ENCODE results near the gene TAS2R30. TPM values are rescaled to one million over a fixed set of nuclear protein-coding genes. Genes with fewer than 3 reads are reported as not detected.

Gene TAS2R30
- total RNA-seq, 1 donor from 2014 or later: 15.7 TPM

GRCh38 chr12:11171969-11172675, 37.7 kb upstream of the TAS2R30 start:
- Histone ChIP-seq H3K27me3 (no peaks in the 10 kb centered on the region), H3K9me3 (no peaks in the 10 kb centered on the region), H3K36me3 (no peaks in the 10 kb centered on the region), H3K4me3 (peak overlapping the region; percentile 98 to 100), H3K27ac (peak overlapping the region; percentile 96), H3K4me1 (peaks cover 43% of the 10 kb centered on the region)
- no peak for DNase-seq (ENCODE audit: extremely low spot score in 2 of 2)
- intact Hi-C loops (cut with DNase I): no loop called here
- TF ChIP-seq POLR2AphosphoS5 (IDR thresholded peaks at IDR 0.05; ENCODE audit: insufficient read depth in 1 of 2, low read depth in 1 of 2) (no peak), POLR2A (IDR thresholded peaks at IDR 0.05) (no peak)
- TF ChIP-seq, protein P1, sequence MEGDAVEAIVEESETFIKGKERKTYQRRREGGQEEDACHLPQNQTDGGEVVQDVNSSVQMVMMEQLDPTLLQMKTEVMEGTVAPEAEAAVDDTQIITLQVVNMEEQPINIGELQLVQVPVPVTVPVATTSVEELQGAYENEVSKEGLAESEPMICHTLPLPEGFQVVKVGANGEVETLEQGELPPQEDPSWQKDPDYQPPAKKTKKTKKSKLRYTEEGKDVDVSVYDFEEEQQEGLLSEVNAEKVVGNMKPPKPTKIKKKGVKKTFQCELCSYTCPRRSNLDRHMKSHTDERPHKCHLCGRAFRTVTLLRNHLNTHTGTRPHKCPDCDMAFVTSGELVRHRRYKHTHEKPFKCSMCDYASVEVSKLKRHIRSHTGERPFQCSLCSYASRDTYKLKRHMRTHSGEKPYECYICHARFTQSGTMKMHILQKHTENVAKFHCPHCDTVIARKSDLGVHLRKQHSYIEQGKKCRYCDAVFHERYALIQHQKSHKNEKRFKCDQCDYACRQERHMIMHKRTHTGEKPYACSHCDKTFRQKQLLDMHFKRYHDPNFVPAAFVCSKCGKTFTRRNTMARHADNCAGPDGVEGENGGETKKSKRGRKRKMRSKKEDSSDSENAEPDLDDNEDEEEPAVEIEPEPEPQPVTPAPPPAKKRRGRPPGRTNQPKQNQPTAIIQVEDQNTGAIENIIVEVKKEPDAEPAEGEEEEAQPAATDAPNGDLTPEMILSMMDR (IDR thresholded peaks at IDR 0.05): no peak

GRCh38 chr12:11171145-11171968, 36.9 kb upstream of the TAS2R30 start, which contains the start of gene SMIM10L1:
Gene SMIM10L1 (plus strand): TSS chr12:11171194. CDS start chr12:11171357, 163 bp downstream.
- H3K4me3 ChIP-seq: peak within 1 kb of the TSS; percentile 98 to 100
- H3K4me1 ChIP-seq: peaks cover 43% of the 10 kb centered on the region
- H3K27me3 ChIP-seq: no peaks in the 10 kb centered on the region
- no peaks in the 10 kb centered on the region for H3K36me3 ChIP-seq
- H3K9me3 ChIP-seq: no peaks in the 10 kb centered on the region
- DNase-seq (ENCODE audit: extremely low spot score in 2 of 2): peak in 1 of 2 donors; percentile 92
- intact Hi-C loops (cut with DNase I): no loop called here
- TF ChIP-seq, protein P1 (IDR thresholded peaks at IDR 0.05): no peak
- TF ChIP-seq POLR2A (IDR thresholded peaks at IDR 0.05): peak in 1 of 2 donors; percentile 13
- TF ChIP-seq POLR2AphosphoS5 (IDR thresholded peaks at IDR 0.05; ENCODE audit: insufficient read depth in 1 of 2, low read depth in 1 of 2): peak; percentile 58 to 89
- H3K27ac ChIP-seq: peak within 1 kb of the TSS; percentile 96

GRCh38 chr12:11170810-11171144, 36.3 kb upstream of the TAS2R30 start:
- peaks cover 43% of the 10 kb centered on the region for H3K4me1 ChIP-seq
- no peaks in the 10 kb centered on the region for H3K9me3 ChIP-seq
- peak overlapping the region; percentile 96 for H3K27ac ChIP-seq
- DNase-seq (ENCODE audit: extremely low spot score in 2 of 2): no peak
- peak overlapping the region; percentile 98 to 100 for H3K4me3 ChIP-seq
- no peaks in the 10 kb centered on the region for H3K27me3 ChIP-seq
- TF ChIP-seq POLR2A (IDR thresholded peaks at IDR 0.05): no peak
- TF ChIP-seq, protein P1 (IDR thresholded peaks at IDR 0.05): no peak
- intact Hi-C loops (cut with DNase I): no loop called here
- H3K36me3 ChIP-seq: no peaks in the 10 kb centered on the region

DNA sequence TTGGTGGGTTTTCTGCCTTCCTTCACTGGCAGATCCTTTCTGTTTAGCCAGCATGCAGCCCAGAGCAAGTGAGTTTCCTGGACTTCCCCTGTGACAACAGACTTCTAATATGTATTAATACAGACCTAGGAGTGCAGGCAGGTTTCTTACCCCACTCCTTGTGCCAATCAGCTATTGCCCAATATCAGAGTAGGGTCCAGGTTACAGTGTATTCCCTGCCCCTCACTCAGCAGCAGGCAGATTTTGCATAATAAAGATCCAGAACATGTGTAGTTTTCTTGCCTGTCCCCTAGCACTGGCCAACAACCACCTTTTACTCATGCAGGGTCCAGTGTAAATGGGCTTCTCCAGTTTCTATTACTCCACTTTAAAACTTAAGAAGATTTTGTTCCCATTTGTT, 31.9 kb upstream of the TAS2R30 start:
- Histone ChIP-seq H3K36me3 (no peaks in the 10 kb centered on the region), H3K4me3 (no peak overlapping the region), H3K9me3 (no peaks in the 10 kb centered on the region), H3K27ac (no peak overlapping the region), H3K4me1 (peaks cover 30% of the 10 kb centered on the region), H3K27me3 (no peaks in the 10 kb centered on the region)
- intact Hi-C loops (cut with DNase I): no loop called here
- TF ChIP-seq POLR2A (IDR thresholded peaks at IDR 0.05): no peak
- no peak for TF ChIP-seq POLR2AphosphoS5 (IDR thresholded peaks at IDR 0.05; ENCODE audit: insufficient read depth in 1 of 2, low read depth in 1 of 2)
- TF ChIP-seq, protein P1 (IDR thresholded peaks at IDR 0.05): no peak
- DNase-seq (ENCODE audit: extremely low spot score in 2 of 2): no peak

DNA sequence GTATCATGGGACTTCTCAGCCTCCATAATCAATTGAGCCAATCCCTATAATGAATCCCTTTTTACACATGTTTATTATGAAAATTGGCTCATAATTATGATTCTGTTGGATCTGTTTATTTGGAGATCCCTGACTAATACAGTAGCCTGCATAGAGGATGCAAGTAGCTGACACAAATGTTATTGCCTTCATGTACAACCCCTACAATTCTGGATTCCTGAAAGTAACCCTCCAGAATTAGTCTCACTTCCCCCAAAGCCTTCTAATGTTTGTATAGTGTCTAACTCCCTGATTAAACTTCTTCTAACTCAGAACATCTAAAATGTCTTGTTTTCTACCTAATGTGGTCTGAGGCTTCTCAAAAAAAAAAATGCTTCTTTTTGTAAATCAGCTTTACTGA, 29.9 kb upstream of the TAS2R30 start:
- H3K9me3 ChIP-seq: no peaks in the 10 kb centered on the region
- no peaks in the 10 kb centered on the region for H3K36me3 ChIP-seq
- no peaks in the 10 kb centered on the region for H3K27me3 ChIP-seq
- TF ChIP-seq POLR2A (IDR thresholded peaks at IDR 0.05) (no peak), POLR2AphosphoS5 (IDR thresholded peaks at IDR 0.05; ENCODE audit: insufficient read depth in 1 of 2, low read depth in 1 of 2) (no peak)
- TF ChIP-seq, protein P1 (IDR thresholded peaks at IDR 0.05): no peak
- intact Hi-C loops (cut with DNase I): no loop called here
- no peak overlapping the region for H3K4me3 ChIP-seq
- H3K27ac ChIP-seq: no peak overlapping the region
- DNase-seq (ENCODE audit: extremely low spot score in 2 of 2): no peak
- H3K4me1 ChIP-seq: peaks cover 15% of the 10 kb centered on the region
